Measurements from ENCODE around the gene COL13A1.

- TF ChIP-seq POLR2A (IDR thresholded peaks at IDR 0.05): no peak
- no peak for TF ChIP-seq CTCF (IDR thresholded peaks at IDR 0.05)
- TF ChIP-seq POLR2AphosphoS5 (IDR thresholded peaks at IDR 0.05): no peak
- no peak for TF ChIP-seq EP300 (IDR thresholded peaks at IDR 0.05)
Observed at GRCh38 chr10:69835233-69835632, 33.5 kb downstream of the COL13A1 start.

Measured in suprapubic skin (tissue), 4 donors.